ENCODE data around the gene SLC37A2. TPM values are rescaled to one million over a fixed set of nuclear protein-coding genes. Genes with fewer than 3 reads are reported as not detected.
"Not testable (repeated sequence)": the region's sequence is repeated elsewhere in the genome, so short reads cannot be mapped to it uniquely, and the experiment has no call there.

The SLC37A2 gene
- total RNA-seq: 0.45 and 2.6 TPM in 2 replicates

GRCh38 chr11:125062931-125063428, at the start of gene SLC37A2:
Gene SLC37A2 (plus strand): TSS chr11:125063305. CDS start chr11:125063368, 63 bp downstream.
- DNase-seq (ENCODE audit: low read depth): peak; percentile 30

GRCh38 chr11:125016413-125016812, 46.7 kb upstream of the SLC37A2 start:
- no peak for DNase-seq (ENCODE audit: low read depth)

GRCh38 chr11:125020342-125020741, 42.8 kb upstream of the SLC37A2 start:
- no peak for DNase-seq (ENCODE audit: low read depth)

- DNase-seq (ENCODE audit: low read depth): no peak
Measured at GRCh38 chr11:125022551-125022950, 40.6 kb upstream of the SLC37A2 start.

GRCh38 chr11:125025968-125026367, 37.1 kb upstream of the SLC37A2 start:
- no peak for DNase-seq (ENCODE audit: low read depth)

- not testable (repeated sequence) for DNase-seq (ENCODE audit: low read depth)
Measured at GRCh38 chr11:125029431-125029830, 33.7 kb upstream of the SLC37A2 start.

GRCh38 chr11:125036933-125037332, 26.2 kb upstream of the SLC37A2 start:
- peak; percentile 21 for DNase-seq (ENCODE audit: low read depth)

GRCh38 chr11:125049164-125049792, 13.8 kb upstream of the SLC37A2 start:
- DNase-seq (ENCODE audit: low read depth): no peak

GRCh38 chr11:125052047-125052446, 11.1 kb upstream of the SLC37A2 start:
- DNase-seq (ENCODE audit: low read depth): no peak

- no peak for DNase-seq (ENCODE audit: low read depth)
Measured at GRCh38 chr11:125053167-125053566, 9.9 kb upstream of the SLC37A2 start.

GRCh38 chr11:125055107-125055715, 7.9 kb upstream of the SLC37A2 start:
- DNase-seq (ENCODE audit: low read depth): peak; percentile 14

GRCh38 chr11:125056111-125056510, 7.0 kb upstream of the SLC37A2 start:
- DNase-seq (ENCODE audit: low read depth): not testable (repeated sequence)

GRCh38 chr11:125056931-125057692, 6.0 kb upstream of the SLC37A2 start:
- no peak for DNase-seq (ENCODE audit: low read depth)

GRCh38 chr11:125057693-125058016, 5.5 kb upstream of the SLC37A2 start:
- no peak for DNase-seq (ENCODE audit: low read depth)

GRCh38 chr11:125061281-125061680, 1.8 kb upstream of the SLC37A2 start:
- DNase-seq (ENCODE audit: low read depth): no peak

- no peak for DNase-seq (ENCODE audit: low read depth)
Measured at GRCh38 chr11:125062218-125062930, 731 bp upstream of the SLC37A2 start.

- DNase-seq (ENCODE audit: low read depth): no peak
Measured at GRCh38 chr11:125063429-125064043, 431 bp downstream of the SLC37A2 start.

- DNase-seq (ENCODE audit: low read depth): no peak
Measured at GRCh38 chr11:125064070-125064469, 965 bp downstream of the SLC37A2 start.

- DNase-seq (ENCODE audit: low read depth): no peak
Measured at GRCh38 chr11:125068368-125068767, 5.3 kb downstream of the SLC37A2 start.

- DNase-seq (ENCODE audit: low read depth): no peak
Measured at GRCh38 chr11:125069008-125069407, 5.9 kb downstream of the SLC37A2 start.

GRCh38 chr11:125069796-125070195, 6.7 kb downstream of the SLC37A2 start:
- DNase-seq (ENCODE audit: low read depth): no peak

Measured in renal cortical epithelial cell (primary cell).